K562 (cell line): ENCODE measurements around the gene CAMK2B. TPM values are rescaled to one million over a fixed set of nuclear protein-coding genes. Genes with fewer than 3 reads are reported as not detected.

ENCODE experiments used
- ATAC-seq: fragments of 200-7000 bp; cut with Tn5 transposase; 3 replicates; pipeline ENCODE4 v1.9.1; 2020; ENCODE audit warnings: moderate library complexity
- BruUV-seq: library from RNA; stranded (reverse); fragments of 400-500 nt; replicated peaks from 2 replicates; lab custom pipeline; 2021; lab: Mats Ljungman, UMichigan
- CTCF ChIA-PET: fragments of 300-600 bp; formaldehyde crosslinking; extraction: SDS; loops from one replicate; lab custom pipeline; 2021; ENCODE audit warnings: low intra/inter-chr PET ratio; lab: Yijun Ruan, JAX
- POLR2A ChIA-PET: fragments of 300-600, 350-650 bp; sonication (Branson Sonifier 250); formaldehyde crosslinking; extraction: SDS; loops from one replicate; lab custom pipeline; 2021; ENCODE audit warnings: antibody characterized with exemption, inconsistent platforms; lab: Yijun Ruan, JAX
- DNase-seq, 4 experiments: peaks; one replicate each; pipeline versions ENCODE4 v3.0.0 to v3.0.0-alpha.2; 2011 to 2018; ENCODE audit warnings: low spot score in 3 of 4, mixed read lengths in 3 of 4; ENCODE audit errors: extremely low read depth in 1 of 4
- FAIRE-seq: peaks from 2 replicates; lab custom pipeline; 2011; peaks lifted over from hg19 to GRCh38; lab: Jason Lieb, UNC
- H2AFZ ChIP-seq: 2 replicates; pipeline ENCODE4 v1.6.0; 2011; ENCODE audit warnings: low read depth, low read length, control low read depth, inconsistent platforms
- H3K27ac ChIP-seq: fragments of 200-600 bp; 3 replicates; pipeline ENCODE4 v1.8.0; 2011; ENCODE audit warnings: low read depth, mild to moderate bottlenecking, control low read depth, inconsistent platforms, low read length, moderate library complexity, mixed read lengths; ENCODE audit errors: extremely low read depth
- H3K27me3 ChIP-seq, 2 experiments: fragments of 300-600 bp in 1 of 2; 2 replicates in 1 of 2; 3 replicates in 1 of 2; pipeline versions ENCODE4 v1.6.0 to v1.8.0; 2011; ENCODE audit warnings: inconsistent platforms in 2 of 2, low read length in 2 of 2, mild to moderate bottlenecking in 1 of 2, mixed read lengths in 1 of 2, moderate library complexity in 1 of 2; ENCODE audit not compliant: control insufficient read depth in 2 of 2, insufficient read depth in 2 of 2
- H3K36me3 ChIP-seq: fragments of 300-600 bp; 3 replicates; pipeline ENCODE4 v1.8.0; 2011; ENCODE audit warnings: mild to moderate bottlenecking, low read length, inconsistent platforms; ENCODE audit not compliant: control insufficient read depth, insufficient read depth
- H3K4me1 ChIP-seq, 2 experiments: fragments of 200-600 bp in 1 of 2; replicated peaks in 1 of 2; 2 replicates in 1 of 2; 3 replicates in 1 of 2; pipeline versions ENCODE4 v1.5.1 to v1.8.0; 2011; ENCODE audit warnings: inconsistent platforms in 2 of 2, low read length in 2 of 2, mild to moderate bottlenecking in 1 of 2, mixed read lengths in 1 of 2, moderate library complexity in 1 of 2; ENCODE audit not compliant: control insufficient read depth in 2 of 2, insufficient read depth in 2 of 2
- H3K4me2 ChIP-seq: 2 replicates; pipeline ENCODE4 v1.6.1; 2011; ENCODE audit warnings: low read length, control low read depth, inconsistent platforms, mixed read lengths; ENCODE audit not compliant: insufficient read depth
- H3K4me3 ChIP-seq: fragments of 200-600 bp; sonication (generic), shearing (Covaris generic); 2 replicates; pipeline ENCODE4 v1.5.1; 2016; ENCODE audit warnings: control low read depth, inconsistent platforms
- H3K79me2 ChIP-seq: fragments of 200-600 bp; 3 replicates; pipeline ENCODE4 v1.8.0; 2011; ENCODE audit warnings: low read length, inconsistent platforms; ENCODE audit not compliant: control insufficient read depth, insufficient read depth
- H3K9ac ChIP-seq, 2 experiments: 2 replicates each; pipeline versions ENCODE4 v1.6.0 to v1.6.1; 2011; ENCODE audit warnings: low read depth in 2 of 2, low read length in 2 of 2, control low read depth in 1 of 2, inconsistent platforms in 1 of 2, mild to moderate bottlenecking in 1 of 2, mixed read lengths in 1 of 2; ENCODE audit not compliant: insufficient read depth in 1 of 2
- H3K9me1 ChIP-seq: one replicate; pipeline ENCODE4 v1.6.0; 2011; ENCODE audit warnings: inconsistent platforms, mild to moderate bottlenecking, low read length, moderate library complexity; ENCODE audit not compliant: control insufficient read depth, insufficient read depth
- H3K9me3 ChIP-seq: replicated peaks from 2 replicates; pipeline ENCODE4 v1.5.1; 2011; ENCODE audit warnings: low read depth, low read length, inconsistent platforms; ENCODE audit not compliant: control insufficient read depth, insufficient read depth
- H4K20me1 ChIP-seq: replicated peaks from 2 replicates; pipeline ENCODE4 v1.6.1; 2011; ENCODE audit warnings: low read length, inconsistent platforms, mixed read lengths; ENCODE audit not compliant: control insufficient read depth, insufficient read depth
- ESRRB ChIP-seq: fragments of 250-450 bp; sonication (Bioruptor Pico); IDR thresholded peaks from 2 replicates; pipeline ENCODE4 v1.5.0; 2020; ENCODE audit warnings: mild to moderate bottlenecking, moderate library complexity, borderline replicate concordance
- MXD1 ChIP-seq: fragments of 250-450 bp; sonication (Bioruptor Pico); IDR thresholded peaks from 2 replicates; pipeline ENCODE4 v1.8.0; 2021; ENCODE audit warnings: borderline replicate concordance, mild to moderate bottlenecking, moderate library complexity; ENCODE audit not compliant: poor library complexity, severe bottlenecking
- NFYB ChIP-seq: IDR thresholded peaks from 2 replicates; pipeline ENCODE4 v1.6.1; 2011; ENCODE audit warnings: mild to moderate bottlenecking, moderate library complexity; ENCODE audit not compliant: insufficient read length; ENCODE audit errors: extremely low read depth
- SNAPC5 ChIP-seq: fragments of 250-450 bp; sonication (Bioruptor Pico); IDR thresholded peaks from 2 replicates; pipeline ENCODE4 v1.8.0; 2021; ENCODE audit warnings: moderate library complexity, mild to moderate bottlenecking, inconsistent platforms
- TBL1XR1 ChIP-seq, 2 experiments: IDR thresholded peaks; 2 replicates each; pipeline ENCODE4 v1.6.1; 2012; ENCODE audit warnings: improper control_type of control experiment in 2 of 2, low read length in 2 of 2, mild to moderate bottlenecking in 1 of 2
- ZBTB7A ChIP-seq: IDR thresholded peaks from 2 replicates; pipeline ENCODE4 v1.6.1; 2011; ENCODE audit warnings: low read depth, mild to moderate bottlenecking, low read length, moderate library complexity, borderline replicate concordance; ENCODE audit not compliant: control insufficient read depth
- ZFP36 ChIP-seq: fragments of 150-350 bp; IDR thresholded peaks from 2 replicates; pipeline ENCODE4 v1.6.1; 2018; ENCODE audit warnings: low read length, low read depth; ENCODE audit not compliant: partially characterized antibody
- ZKSCAN1 ChIP-seq: fragments of 150-350 bp; IDR thresholded peaks from 2 replicates; pipeline ENCODE4 v1.6.1; 2016; ENCODE audit warnings: low read depth, low read length
- ZNF282 ChIP-seq: sonication (generic); formaldehyde crosslinking; IDR thresholded peaks from 2 replicates; pipeline ENCODE4 v1.8.1; 2023; ENCODE audit warnings: missing genetic modification reagents
- ZNF347 ChIP-seq: fragments of 450-650 bp; formaldehyde crosslinking; IDR thresholded peaks from 2 replicates; pipeline ENCODE4 v1.4.0; 2020; ENCODE audit warnings: low read depth, mild to moderate bottlenecking, moderate library complexity
- ZNF354B ChIP-seq: fragments of 250-450 bp; sonication (Bioruptor Pico); IDR thresholded peaks from 2 replicates; pipeline ENCODE4 v1.4.0; 2020
- WGBS: fragments of 100-300 bp; shearing (Covaris generic); methylation state at CpG from one replicate; pipeline ENCODE4 v1.1.6; 2016; ENCODE audit warnings: low coverage, mixed read lengths; ENCODE audit not compliant: insufficient coverage; ENCODE audit errors: missing lambda C conversion rate; 5-methylcytosine and 5-hydroxymethylcytosine counted together
- in situ Hi-C: fragments of 300-500 bp; cut with MboI; formaldehyde crosslinking; loops from 4 replicates; pipeline ENCODE4 v1.15.0; 2018; ENCODE audit warnings: inconsistent platforms, mixed read lengths
- intact Hi-C: fragments of 100-400 bp; cut with micrococcal nuclease; formaldehyde crosslinking; loops from 2 replicates; pipeline ENCODE4 v1.14.2; 2022
- polyA plus RNA-seq, 8 experiments: library from polyadenylated mRNA; depleted of rRNA in 4 of 8; stranded (reverse) in 5 of 8; unstranded in 3 of 8; fragments of >200 nt; fragmentation: Nextera tagmentation in 2 of 8; fragmentation: Illumina TruSeq in 1 of 8; extraction: Ambion mirVana in 2 of 8; extraction: Trizol in 1 of 8; gene quantifications; 2 replicates each; pipeline versions ENCODE4 v1.2.1 to v1.2.3, GENCODE V29; 2011 to 2014; ENCODE audit warnings: inconsistent platforms in 1 of 8, missing spikeins in 1 of 8
- total RNA-seq, 7 experiments: library from RNA; depleted of rRNA in 6 of 7; stranded (reverse); fragments of >200 nt in 6 of 7; fragmentation: Illumina TruSeq in 2 of 7; extraction: Trizol in 2 of 7; gene quantifications; 2 replicates each; pipeline versions ENCODE4 v1.2.1 to v1.2.3, GENCODE V29; 2011 to 2021; ENCODE audit warnings: low replicate concordance in 1 of 7

The CAMK2B gene
- total and polyA plus RNA-seq, 9 of the 15 experiments (the other 6 are each of a cell fraction or from before 2014, with no cell fraction given) = 0.04 to 0.09 (median 0.05) TPM; not detected in 4

GRCh38 chr7:44318332-44318731 lies 7.1 kb downstream of the CAMK2B start:
- WGBS = 3% methylated on average over 2 of the region's 2 CpGs
- CTCF ChIA-PET = no interaction called here
- Histone ChIP-seq H3K27ac (no peak overlapping the region), H3K79me2 (no peaks in the 10 kb centered on the region), H3K9me3 (no peaks in the 10 kb centered on the region)
- no peak for ATAC-seq
- in situ Hi-C loops = no loop called here
- TF ChIP-seq ZKSCAN1 (peak; percentile 88; the same call in 1 of the 2 replicates), NFYB (no peak)
- TF ChIP-seq, all 486 proteins: peak for 1
- H3K4me1 ChIP-seq = peaks cover 0 to 6% of the 10 kb centered on the region in 2 experiments; a peak in 2 of 5 replicates
- intact Hi-C loops = no loop called here
- no peak overlapping the region for H2AFZ ChIP-seq
- H3K4me2 ChIP-seq = no peak overlapping the region
- FAIRE-seq = no peak
- H3K4me3 ChIP-seq = no peak overlapping the region
- no peak overlapping the region for H3K9ac ChIP-seq
- H3K9me1 ChIP-seq = no peaks in the 10 kb centered on the region
- no TSS peak for BruUV-seq
- H3K36me3 ChIP-seq = no peaks in the 10 kb centered on the region
- POLR2A ChIA-PET = interaction anchor here (1.2 kb wide), 1 partner anchor 11 kb away, joined by 4 read pairs; no protein-coding TSS in a partner anchor
- peaks cover 23 to 48% of the 10 kb centered on the region in 2 experiments for H3K27me3 ChIP-seq
- DNase-seq = no peak
- peaks cover 5% of the 10 kb centered on the region; the same call in 1 of the 2 replicates for H4K20me1 ChIP-seq

GRCh38 chr7:44315301-44315903 lies 10.0 kb downstream of the CAMK2B start:
- 0% methylated on average over 3 of the region's 3 CpGs for WGBS
- H3K9me3 ChIP-seq = no peaks in the 10 kb centered on the region
- H2AFZ ChIP-seq = no peak overlapping the region
- intact Hi-C loops (no loop called here), in situ Hi-C loops (no loop called here)
- ChIA-PET POLR2A (no interaction called here), CTCF (no interaction called here)
- no peak overlapping the region for H3K27ac ChIP-seq
- no peaks in the 10 kb centered on the region for H3K79me2 ChIP-seq
- no peaks in the 10 kb centered on the region for H3K36me3 ChIP-seq
- no peak for ATAC-seq
- no peak overlapping the region for H3K9ac ChIP-seq
- H3K27me3 ChIP-seq = peaks cover 13 to 34% of the 10 kb centered on the region in 2 experiments; a peak in 4 of 5 replicates
- FAIRE-seq = no peak
- DNase-seq = no peak
- H3K4me1 ChIP-seq = no peaks in the 10 kb centered on the region; a peak in 1 of 5 replicates
- no peak overlapping the region for H3K4me3 ChIP-seq
- peaks cover 5% of the 10 kb centered on the region; the same call in 1 of the 2 replicates for H4K20me1 ChIP-seq
- no peaks in the 10 kb centered on the region for H3K9me1 ChIP-seq
- BruUV-seq = no TSS peak
- TF ChIP-seq ZNF354B = no peak
- no peak for TF ChIP-seq ESRRB (CRISPR knock-in tag)
- no peak for TF ChIP-seq TBL1XR1 (IDR thresholded peaks at IDR 0.05; ENCODE audit: low read length in 2 of 2)
- no peak for TF ChIP-seq ZFP36
- TF ChIP-seq ZNF282 = no peak
- TF ChIP-seq SNAPC5 (CRISPR knock-in tag) = no peak
- no peak for TF ChIP-seq ZNF347
- no peak for TF ChIP-seq MXD1 (CRISPR knock-in tag)
- TF ChIP-seq ZBTB7A = no peak
- H3K4me2 ChIP-seq = no peak overlapping the region
